D721Med (cell line): ENCODE results near the gene GALNT16.

ENCODE experiments used
- DNase-seq: peaks from one replicate; pipeline ENCODE4 v3.0.0; 2011; ENCODE audit warnings: low spot score; ENCODE audit not compliant: insufficient read length
- FAIRE-seq: peaks from 2 replicates; lab custom pipeline; 2011; peaks lifted over from hg19 to GRCh38; lab: Jason Lieb, UNC
- TF ChIP-seq, protein P1 (sequence below): IDR thresholded peaks from 2 replicates; pipeline ENCODE4 v1.5.1; 2012; ENCODE audit warnings: mild to moderate bottlenecking, control low read depth; ENCODE audit not compliant: insufficient read depth; ENCODE audit errors: missing control alignments

Gene GALNT16

DNA sequence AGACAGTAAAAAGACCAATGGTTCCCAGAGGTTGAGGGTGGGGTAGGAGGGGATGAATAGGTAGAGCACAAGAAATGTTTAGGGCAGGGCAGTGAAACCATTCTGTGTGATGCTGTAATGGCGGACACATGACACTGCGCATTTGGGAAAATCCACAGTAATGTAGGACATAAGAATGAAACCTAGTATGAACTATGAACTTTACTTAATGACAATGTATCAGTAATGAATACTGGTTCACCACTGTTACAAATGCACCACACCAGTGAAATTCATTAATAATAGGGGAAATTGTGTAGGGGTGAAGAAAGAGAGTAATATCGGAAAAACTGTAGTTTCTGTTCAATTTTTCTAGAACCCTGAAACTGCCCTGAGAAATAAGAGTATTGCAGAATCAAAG, 132.5 kb downstream of the GALNT16 start:
- FAIRE-seq: no peak
- TF ChIP-seq, protein P1, sequence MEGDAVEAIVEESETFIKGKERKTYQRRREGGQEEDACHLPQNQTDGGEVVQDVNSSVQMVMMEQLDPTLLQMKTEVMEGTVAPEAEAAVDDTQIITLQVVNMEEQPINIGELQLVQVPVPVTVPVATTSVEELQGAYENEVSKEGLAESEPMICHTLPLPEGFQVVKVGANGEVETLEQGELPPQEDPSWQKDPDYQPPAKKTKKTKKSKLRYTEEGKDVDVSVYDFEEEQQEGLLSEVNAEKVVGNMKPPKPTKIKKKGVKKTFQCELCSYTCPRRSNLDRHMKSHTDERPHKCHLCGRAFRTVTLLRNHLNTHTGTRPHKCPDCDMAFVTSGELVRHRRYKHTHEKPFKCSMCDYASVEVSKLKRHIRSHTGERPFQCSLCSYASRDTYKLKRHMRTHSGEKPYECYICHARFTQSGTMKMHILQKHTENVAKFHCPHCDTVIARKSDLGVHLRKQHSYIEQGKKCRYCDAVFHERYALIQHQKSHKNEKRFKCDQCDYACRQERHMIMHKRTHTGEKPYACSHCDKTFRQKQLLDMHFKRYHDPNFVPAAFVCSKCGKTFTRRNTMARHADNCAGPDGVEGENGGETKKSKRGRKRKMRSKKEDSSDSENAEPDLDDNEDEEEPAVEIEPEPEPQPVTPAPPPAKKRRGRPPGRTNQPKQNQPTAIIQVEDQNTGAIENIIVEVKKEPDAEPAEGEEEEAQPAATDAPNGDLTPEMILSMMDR: no peak
- DNase-seq: no peak

DNA sequence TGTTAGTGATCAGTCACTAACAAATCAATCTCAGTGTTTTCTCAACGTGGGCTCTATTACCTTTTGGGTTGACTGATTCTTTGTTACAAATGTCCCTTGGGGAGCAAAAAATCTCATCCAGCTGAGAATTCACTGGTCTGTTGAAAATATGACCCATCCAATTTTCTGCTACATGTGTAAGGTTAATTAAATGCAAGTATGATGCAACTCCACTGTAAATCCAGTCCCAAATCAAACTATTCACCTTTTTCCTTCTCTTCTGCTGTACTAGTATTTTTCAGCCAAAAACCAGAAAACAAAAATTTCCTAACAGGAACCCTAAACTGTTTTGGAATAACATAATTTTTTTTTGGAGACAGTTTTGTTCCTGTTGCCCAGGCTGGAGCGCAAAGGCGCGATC, 136.0 kb downstream of the GALNT16 start:
- TF ChIP-seq, protein P1: no peak
- no peak for DNase-seq
- no peak for FAIRE-seq

DNA sequence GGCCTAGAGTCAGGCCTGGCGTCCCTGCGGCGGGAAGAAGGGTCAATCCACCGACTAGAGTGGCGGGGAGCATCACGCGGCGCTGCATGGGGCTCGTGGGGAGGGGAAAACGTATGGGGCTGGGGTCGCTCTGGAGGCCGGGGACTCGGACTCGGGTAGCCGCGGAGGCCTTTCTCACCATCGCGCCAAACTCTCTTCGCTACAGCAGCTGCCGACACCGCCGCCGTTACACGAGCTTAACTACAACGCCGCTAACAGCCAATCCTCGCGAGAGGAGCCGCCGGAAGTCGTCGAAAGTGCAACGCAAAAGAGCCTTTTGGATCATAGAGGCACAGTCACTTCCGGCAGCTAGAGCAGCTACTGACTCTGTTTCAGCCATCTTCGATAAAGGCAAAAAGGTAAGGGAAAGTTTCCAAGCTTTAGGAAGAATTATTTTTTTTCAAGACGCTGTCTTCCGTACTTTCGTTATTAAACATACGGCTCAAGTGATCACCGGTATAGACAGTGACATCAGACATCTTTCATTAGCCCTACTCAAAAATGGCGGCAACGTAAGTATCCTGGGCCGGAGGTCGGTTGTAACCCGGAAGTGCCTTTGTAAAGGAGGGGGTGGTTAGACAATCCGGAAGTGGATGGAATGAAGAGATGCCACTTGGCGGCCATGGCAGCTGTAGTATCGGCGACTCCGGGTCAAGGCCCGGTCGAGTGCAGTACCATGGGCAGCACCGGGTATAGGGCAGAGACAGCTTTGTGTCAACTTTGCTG, 138.3 kb downstream of the GALNT16 start, which contains the start of the genes ERH and SLC39A9:
TSS of gene ERH (minus strand) at position 247 of the 765 bp plus-strand sequence. CDS start at position 181, 66 bp downstream.
TSS of gene SLC39A9 (plus strand) at position 640 of the 765 bp plus-strand sequence. CDS start 678 bp downstream, outside the sequence.
- DNase-seq: peak; percentile 62

DNA sequence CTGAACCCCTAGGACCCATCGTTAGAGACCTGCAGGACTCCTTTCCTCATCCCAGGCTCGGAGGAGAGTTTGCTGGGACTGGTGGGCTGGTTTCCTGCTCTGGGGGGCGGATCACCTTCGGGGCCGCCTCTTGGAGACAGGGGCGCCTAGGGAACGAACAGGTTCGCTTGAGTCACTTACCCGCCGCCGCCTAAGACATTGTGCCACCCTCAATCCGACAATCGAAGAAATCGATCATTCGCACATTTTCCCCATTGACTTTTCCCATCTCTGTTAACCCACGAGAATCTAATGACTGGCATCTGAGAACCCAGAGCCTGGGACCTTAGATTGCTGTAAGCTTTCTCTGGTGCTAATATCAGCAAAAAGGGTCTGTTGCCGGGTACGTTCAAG, 138.9 kb downstream of the GALNT16 start:
- DNase-seq (no peak), FAIRE-seq (no peak)
- TF ChIP-seq, protein P1: no peak

More for the DNA sequence above, 138.3 kb downstream of the GALNT16 start, which contains the start of the genes ERH and SLC39A9:
- FAIRE-seq: no peak
- TF ChIP-seq, protein P1: no peak

DNA sequence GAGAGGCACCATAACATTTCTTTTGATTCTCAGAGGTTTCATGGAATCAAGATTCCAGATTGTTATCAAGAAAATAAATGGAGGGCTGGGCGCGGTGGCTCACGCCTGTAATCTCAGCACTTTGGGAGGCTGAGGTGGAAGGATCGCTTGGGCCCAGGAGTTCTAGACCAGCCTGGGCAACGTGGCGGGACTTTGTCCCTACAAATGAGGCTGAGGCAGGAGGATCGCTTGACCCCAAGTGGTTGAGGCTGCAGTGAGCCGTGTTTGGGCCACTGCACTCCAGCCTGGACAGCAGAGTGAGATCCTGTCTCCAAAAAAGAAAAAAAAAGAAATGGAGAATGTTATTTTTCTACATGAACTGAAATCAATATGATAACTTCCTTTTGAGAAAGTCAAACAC, 139.8 kb downstream of the GALNT16 start:
- TF ChIP-seq, protein P1: no peak
- no peak for FAIRE-seq
- no peak for DNase-seq

DNA sequence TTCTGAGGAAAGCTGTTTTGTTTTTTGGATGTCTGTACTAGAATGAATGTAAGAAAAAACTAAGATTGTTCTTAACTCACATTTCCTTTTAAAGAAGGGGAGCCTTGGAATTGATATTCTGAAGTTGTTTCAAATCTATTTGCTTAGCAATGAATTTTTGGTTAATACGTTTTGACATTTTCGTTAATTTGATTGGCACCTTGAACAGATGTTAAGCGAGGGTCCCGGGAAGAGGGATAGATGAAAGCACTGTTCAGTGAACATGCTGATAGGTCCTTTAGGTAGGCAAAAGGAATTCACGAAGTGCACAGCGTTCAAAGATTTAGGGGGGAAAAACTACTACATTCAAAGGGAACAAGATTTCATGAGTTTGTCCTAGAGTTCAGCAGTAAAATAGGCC, 140.2 kb downstream of the GALNT16 start:
- FAIRE-seq (no peak), DNase-seq (no peak)
- TF ChIP-seq, protein P1: no peak

DNA sequence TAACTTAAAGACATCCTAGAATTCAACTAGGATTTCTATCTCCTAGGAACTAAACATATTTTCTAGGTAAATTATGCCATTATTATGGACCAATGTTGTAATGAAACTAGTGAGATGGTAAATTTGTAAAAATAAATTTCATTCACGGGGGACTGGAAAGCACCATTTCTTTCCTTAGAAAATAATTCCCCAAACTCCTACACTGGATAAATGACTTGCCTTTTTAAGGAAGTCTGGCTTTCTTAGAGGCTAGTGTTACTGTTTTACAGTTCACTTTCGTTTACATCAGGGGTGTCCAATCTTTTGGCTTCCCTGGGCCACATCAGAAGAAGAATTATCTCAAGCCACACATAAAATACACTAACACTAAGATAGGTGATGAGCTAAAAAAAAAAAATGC, 141.9 kb downstream of the GALNT16 start:
- TF ChIP-seq, protein P1: no peak
- DNase-seq (no peak), FAIRE-seq (no peak)
